ENCODE measurements around the gene SUSD6.

SUSD6 gene

GRCh38 chr14:69579476-69579875 lies 31.9 kb upstream of the SUSD6 start:
- H3K4me3 ChIP-seq (ENCODE audit: low read length) = no peak overlapping the region
- DNase-seq (ENCODE audit: low read depth) = no peak
- no peak for TF ChIP-seq CTCF (IDR thresholded peaks at IDR 0.05; ENCODE audit: insufficient read depth, low read depth, low read length, missing control alignments)

GRCh38 chr14:69580009-69580577 lies 31.3 kb upstream of the SUSD6 start:
- DNase-seq (ENCODE audit: low read depth) = peak; percentile 98
- TF ChIP-seq CTCF (IDR thresholded peaks at IDR 0.05; ENCODE audit: insufficient read depth, low read depth, low read length, missing control alignments) = peak; percentile 71
- H3K4me3 ChIP-seq (ENCODE audit: low read length) = no peak overlapping the region

- H3K4me3 ChIP-seq (ENCODE audit: low read length) = no peak overlapping the region
- no peak for DNase-seq (ENCODE audit: low read depth)
- no peak for TF ChIP-seq CTCF (IDR thresholded peaks at IDR 0.05; ENCODE audit: insufficient read depth, low read depth, low read length, missing control alignments)
These were observed 30.0 kb upstream of the SUSD6 start for GRCh38 chr14:69581316-69581935.

- H3K4me3 ChIP-seq (ENCODE audit: low read length) = no peak overlapping the region
- TF ChIP-seq CTCF (IDR thresholded peaks at IDR 0.05; ENCODE audit: insufficient read depth, low read depth, low read length, missing control alignments) = no peak
- DNase-seq (ENCODE audit: low read depth) = peak; percentile 56
These were observed 29.2 kb upstream of the SUSD6 start for GRCh38 chr14:69582212-69582611.

- TF ChIP-seq CTCF (IDR thresholded peaks at IDR 0.05; ENCODE audit: insufficient read depth, low read depth, low read length, missing control alignments) = no peak
- DNase-seq (ENCODE audit: low read depth) = no peak
- no peak overlapping the region for H3K4me3 ChIP-seq (ENCODE audit: low read length)
These were observed 28.6 kb upstream of the SUSD6 start for GRCh38 chr14:69582829-69583228.

- H3K4me3 ChIP-seq (ENCODE audit: low read length) = no peak overlapping the region
- no peak for DNase-seq (ENCODE audit: low read depth)
- no peak for TF ChIP-seq CTCF (IDR thresholded peaks at IDR 0.05; ENCODE audit: insufficient read depth, low read depth, low read length, missing control alignments)
These were observed 27.0 kb upstream of the SUSD6 start for GRCh38 chr14:69584389-69584788.

GRCh38 chr14:69586404-69586803 lies 25.0 kb upstream of the SUSD6 start:
- H3K4me3 ChIP-seq (ENCODE audit: low read length) = no peak overlapping the region
- DNase-seq (ENCODE audit: low read depth) = no peak
- no peak for TF ChIP-seq CTCF (IDR thresholded peaks at IDR 0.05; ENCODE audit: insufficient read depth, low read depth, low read length, missing control alignments)
